ENCODE data around the gene CCDC126.

Gene CCDC126

GRCh38 chr7:23633417-23633816, 36.2 kb downstream of the CCDC126 start:
- no peak overlapping the region for H3K4me3 ChIP-seq (ENCODE audit: low read length)
- H3K27ac ChIP-seq (ENCODE audit: low read length), result no peak overlapping the region
- no peaks in the 10 kb centered on the region for H3K27me3 ChIP-seq (ENCODE audit: control insufficient read depth, insufficient read depth, low read length)
- H3K9ac ChIP-seq (ENCODE audit: low read length), result no peak overlapping the region
- H3K9me3 ChIP-seq (ENCODE audit: control insufficient read depth, low read depth, low read length), result no peaks in the 10 kb centered on the region
- H3K36me3 ChIP-seq (ENCODE audit: control insufficient read depth, low read depth, low read length), result no peaks in the 10 kb centered on the region
- no peaks in the 10 kb centered on the region for H3K4me1 ChIP-seq (ENCODE audit: control insufficient read depth, low read depth, low read length)

- H3K36me3 ChIP-seq (ENCODE audit: control insufficient read depth, low read depth, low read length), result no peaks in the 10 kb centered on the region
- no peaks in the 10 kb centered on the region for H3K9me3 ChIP-seq (ENCODE audit: control insufficient read depth, low read depth, low read length)
These were observed 48.6 kb downstream of the CCDC126 start for GRCh38 chr7:23645822-23646221.

GRCh38 chr7:23653942-23654341, 56.8 kb downstream of the CCDC126 start:
- H3K9me3 ChIP-seq (ENCODE audit: control insufficient read depth, low read depth, low read length), result no peaks in the 10 kb centered on the region
- H3K27ac ChIP-seq (ENCODE audit: low read length), result no peak overlapping the region
- H3K9ac ChIP-seq (ENCODE audit: low read length), result no peak overlapping the region
- H3K4me3 ChIP-seq (ENCODE audit: low read length), result no peak overlapping the region
- no peaks in the 10 kb centered on the region for H3K36me3 ChIP-seq (ENCODE audit: control insufficient read depth, low read depth, low read length)
- no peaks in the 10 kb centered on the region for H3K4me1 ChIP-seq (ENCODE audit: control insufficient read depth, low read depth, low read length)
- H3K27me3 ChIP-seq (ENCODE audit: control insufficient read depth, insufficient read depth, low read length), result no peaks in the 10 kb centered on the region

More at GRCh38 chr7:23645822-23646221, 48.6 kb downstream of the CCDC126 start:
- Histone ChIP-seq H3K4me3 (ENCODE audit: low read length) (no peak overlapping the region), H3K27ac (ENCODE audit: low read length) (no peak overlapping the region), H3K4me1 (ENCODE audit: control insufficient read depth, low read depth, low read length) (no peaks in the 10 kb centered on the region), H3K27me3 (ENCODE audit: control insufficient read depth, insufficient read depth, low read length) (no peaks in the 10 kb centered on the region), H3K9ac (ENCODE audit: low read length) (no peak overlapping the region)

GRCh38 chr7:23654508-23654907, 57.3 kb downstream of the CCDC126 start:
- Histone ChIP-seq H3K27me3 (ENCODE audit: control insufficient read depth, insufficient read depth, low read length) (no peaks in the 10 kb centered on the region), H3K9me3 (ENCODE audit: control insufficient read depth, low read depth, low read length) (no peaks in the 10 kb centered on the region), H3K27ac (ENCODE audit: low read length) (no peak overlapping the region), H3K4me1 (ENCODE audit: control insufficient read depth, low read depth, low read length) (no peaks in the 10 kb centered on the region), H3K9ac (ENCODE audit: low read length) (no peak overlapping the region), H3K36me3 (ENCODE audit: control insufficient read depth, low read depth, low read length) (no peaks in the 10 kb centered on the region), H3K4me3 (ENCODE audit: low read length) (no peak overlapping the region)

- H3K27me3 ChIP-seq (ENCODE audit: control insufficient read depth, insufficient read depth, low read length), result no peaks in the 10 kb centered on the region
- H3K9ac ChIP-seq (ENCODE audit: low read length), result no peak overlapping the region
- H3K9me3 ChIP-seq (ENCODE audit: control insufficient read depth, low read depth, low read length), result no peaks in the 10 kb centered on the region
- no peak overlapping the region for H3K4me3 ChIP-seq (ENCODE audit: low read length)
- H3K27ac ChIP-seq (ENCODE audit: low read length), result no peak overlapping the region
- no peaks in the 10 kb centered on the region for H3K36me3 ChIP-seq (ENCODE audit: control insufficient read depth, low read depth, low read length)
- H3K4me1 ChIP-seq (ENCODE audit: control insufficient read depth, low read depth, low read length), result no peaks in the 10 kb centered on the region
These were observed 58.3 kb downstream of the CCDC126 start for GRCh38 chr7:23655433-23655832.

- Histone ChIP-seq H3K9me3 (ENCODE audit: control insufficient read depth, low read depth, low read length) (no peaks in the 10 kb centered on the region), H3K4me3 (ENCODE audit: low read length) (no peak overlapping the region), H3K27ac (ENCODE audit: low read length) (no peak overlapping the region), H3K9ac (ENCODE audit: low read length) (no peak overlapping the region), H3K36me3 (ENCODE audit: control insufficient read depth, low read depth, low read length) (no peaks in the 10 kb centered on the region), H3K27me3 (ENCODE audit: control insufficient read depth, insufficient read depth, low read length) (no peaks in the 10 kb centered on the region), H3K4me1 (ENCODE audit: control insufficient read depth, low read depth, low read length) (peaks cover 23% of the 10 kb centered on the region)
These were observed 61.7 kb downstream of the CCDC126 start for GRCh38 chr7:23658831-23659427.

- H3K9ac ChIP-seq (ENCODE audit: low read length), result no peak overlapping the region
- H3K27me3 ChIP-seq (ENCODE audit: control insufficient read depth, insufficient read depth, low read length), result no peaks in the 10 kb centered on the region
- H3K27ac ChIP-seq (ENCODE audit: low read length), result peak overlapping the region; percentile 20
- no peaks in the 10 kb centered on the region for H3K9me3 ChIP-seq (ENCODE audit: control insufficient read depth, low read depth, low read length)
- H3K36me3 ChIP-seq (ENCODE audit: control insufficient read depth, low read depth, low read length), result no peaks in the 10 kb centered on the region
- H3K4me1 ChIP-seq (ENCODE audit: control insufficient read depth, low read depth, low read length), result peaks cover 23% of the 10 kb centered on the region
- no peak overlapping the region for H3K4me3 ChIP-seq (ENCODE audit: low read length)
These were observed 64.2 kb downstream of the CCDC126 start for GRCh38 chr7:23661385-23661784.

GRCh38 chr7:23662124-23662983, 65.2 kb downstream of the CCDC126 start:
- peak overlapping the region; percentile 9 for H3K9ac ChIP-seq (ENCODE audit: low read length)
- no peaks in the 10 kb centered on the region for H3K27me3 ChIP-seq (ENCODE audit: control insufficient read depth, insufficient read depth, low read length)
- peak overlapping the region; percentile 72 for H3K27ac ChIP-seq (ENCODE audit: low read length)
- H3K36me3 ChIP-seq (ENCODE audit: control insufficient read depth, low read depth, low read length), result no peaks in the 10 kb centered on the region
- H3K4me3 ChIP-seq (ENCODE audit: low read length), result no peak overlapping the region
- no peaks in the 10 kb centered on the region for H3K9me3 ChIP-seq (ENCODE audit: control insufficient read depth, low read depth, low read length)
- peaks cover 23% of the 10 kb centered on the region for H3K4me1 ChIP-seq (ENCODE audit: control insufficient read depth, low read depth, low read length)

- no peaks in the 10 kb centered on the region for H3K36me3 ChIP-seq (ENCODE audit: control insufficient read depth, low read depth, low read length)
- H3K4me3 ChIP-seq (ENCODE audit: low read length), result no peak overlapping the region
- H3K4me1 ChIP-seq (ENCODE audit: control insufficient read depth, low read depth, low read length), result peaks cover 23% of the 10 kb centered on the region
- peak overlapping the region; percentile 72 for H3K27ac ChIP-seq (ENCODE audit: low read length)
- no peaks in the 10 kb centered on the region for H3K9me3 ChIP-seq (ENCODE audit: control insufficient read depth, low read depth, low read length)
- H3K9ac ChIP-seq (ENCODE audit: low read length), result peak overlapping the region; percentile 9
- H3K27me3 ChIP-seq (ENCODE audit: control insufficient read depth, insufficient read depth, low read length), result no peaks in the 10 kb centered on the region
These were observed 65.8 kb downstream of the CCDC126 start for GRCh38 chr7:23662984-23663313.

- H3K4me1 ChIP-seq (ENCODE audit: control insufficient read depth, low read depth, low read length), result peaks cover 23% of the 10 kb centered on the region
- H3K9ac ChIP-seq (ENCODE audit: low read length), result no peak overlapping the region
- no peaks in the 10 kb centered on the region for H3K9me3 ChIP-seq (ENCODE audit: control insufficient read depth, low read depth, low read length)
- H3K36me3 ChIP-seq (ENCODE audit: control insufficient read depth, low read depth, low read length), result no peaks in the 10 kb centered on the region
- H3K27ac ChIP-seq (ENCODE audit: low read length), result no peak overlapping the region
- H3K4me3 ChIP-seq (ENCODE audit: low read length), result no peak overlapping the region
- H3K27me3 ChIP-seq (ENCODE audit: control insufficient read depth, insufficient read depth, low read length), result no peaks in the 10 kb centered on the region
These were observed 66.9 kb downstream of the CCDC126 start for GRCh38 chr7:23664122-23664521.

- Histone ChIP-seq H3K4me1 (ENCODE audit: control insufficient read depth, low read depth, low read length) (no peaks in the 10 kb centered on the region), H3K27me3 (ENCODE audit: control insufficient read depth, insufficient read depth, low read length) (no peaks in the 10 kb centered on the region), H3K27ac (ENCODE audit: low read length) (no peak overlapping the region), H3K9me3 (ENCODE audit: control insufficient read depth, low read depth, low read length) (no peaks in the 10 kb centered on the region), H3K9ac (ENCODE audit: low read length) (no peak overlapping the region), H3K4me3 (ENCODE audit: low read length) (no peak overlapping the region), H3K36me3 (ENCODE audit: control insufficient read depth, low read depth, low read length) (no peaks in the 10 kb centered on the region)
These were observed 74.9 kb downstream of the CCDC126 start for GRCh38 chr7:23672033-23672432.
